Measurements from ENCODE around the gene ASCC2.

The ASCC2 gene

GRCh38 chr22:29816128-29816527 is 21.9 kb downstream of the ASCC2 start:
- DNase-seq, result no peak

- no peak for DNase-seq
These were observed 22.5 kb downstream of the ASCC2 start for GRCh38 chr22:29815580-29815979.

- no peak for DNase-seq
These were observed 24.1 kb downstream of the ASCC2 start for GRCh38 chr22:29814003-29814402.

- peak; percentile 63 for DNase-seq
These were observed 24.5 kb downstream of the ASCC2 start for GRCh38 chr22:29813563-29813962.

GRCh38 chr22:29813126-29813525 is 24.9 kb downstream of the ASCC2 start:
- DNase-seq, result no peak

GRCh38 chr22:29811377-29811776 is 26.7 kb downstream of the ASCC2 start:
- DNase-seq, result no peak

- DNase-seq, result no peak
These were observed 27.9 kb downstream of the ASCC2 start for GRCh38 chr22:29810216-29810615.

GRCh38 chr22:29806196-29806595 is 31.9 kb downstream of the ASCC2 start:
- no peak for DNase-seq

GRCh38 chr22:29804985-29805384 is 33.1 kb downstream of the ASCC2 start:
- no peak for DNase-seq

- no peak for DNase-seq
These were observed 34.9 kb downstream of the ASCC2 start for GRCh38 chr22:29803190-29803589.

- no peak for DNase-seq
These were observed 36.3 kb downstream of the ASCC2 start for GRCh38 chr22:29801796-29802195.

- DNase-seq, result no peak
These were observed 36.9 kb downstream of the ASCC2 start for GRCh38 chr22:29801153-29801552.

GRCh38 chr22:29799217-29799680 is 38.8 kb downstream of the ASCC2 start:
- peak; percentile 99 for DNase-seq

GRCh38 chr22:29798801-29799200 is 39.3 kb downstream of the ASCC2 start:
- no peak for DNase-seq

- DNase-seq, result no peak
These were observed 39.8 kb downstream of the ASCC2 start for GRCh38 chr22:29798318-29798717.

- no peak for DNase-seq
These were observed 40.7 kb downstream of the ASCC2 start for GRCh38 chr22:29797351-29797750.

- DNase-seq, result no peak
These were observed 42.4 kb downstream of the ASCC2 start for GRCh38 chr22:29795663-29796062.

GRCh38 chr22:29793396-29793795 is 44.7 kb downstream of the ASCC2 start:
- no peak for DNase-seq

GRCh38 chr22:29790061-29790460 is 48.0 kb downstream of the ASCC2 start:
- no peak for DNase-seq

- DNase-seq, result no peak
These were observed 49.5 kb downstream of the ASCC2 start for GRCh38 chr22:29788339-29789279.

- no peak for DNase-seq
These were observed 50.6 kb downstream of the ASCC2 start for GRCh38 chr22:29787371-29787980.

- no peak for DNase-seq
These were observed 52.0 kb downstream of the ASCC2 start for GRCh38 chr22:29786031-29786430.

GRCh38 chr22:29784451-29785361 is 53.4 kb downstream of the ASCC2 start:
- DNase-seq, result no peak
